GM12872 (cell line): ENCODE measurements around the gene GNG7.

Experiments used
- CTCF ChIP-seq: IDR thresholded peaks from 3 replicates; pipeline ENCODE4 v1.5.1; 2011; ENCODE audit warnings: low read depth, mild to moderate bottlenecking, low read length, moderate library complexity; ENCODE audit not compliant: insufficient read depth

The GNG7 gene

DNA sequence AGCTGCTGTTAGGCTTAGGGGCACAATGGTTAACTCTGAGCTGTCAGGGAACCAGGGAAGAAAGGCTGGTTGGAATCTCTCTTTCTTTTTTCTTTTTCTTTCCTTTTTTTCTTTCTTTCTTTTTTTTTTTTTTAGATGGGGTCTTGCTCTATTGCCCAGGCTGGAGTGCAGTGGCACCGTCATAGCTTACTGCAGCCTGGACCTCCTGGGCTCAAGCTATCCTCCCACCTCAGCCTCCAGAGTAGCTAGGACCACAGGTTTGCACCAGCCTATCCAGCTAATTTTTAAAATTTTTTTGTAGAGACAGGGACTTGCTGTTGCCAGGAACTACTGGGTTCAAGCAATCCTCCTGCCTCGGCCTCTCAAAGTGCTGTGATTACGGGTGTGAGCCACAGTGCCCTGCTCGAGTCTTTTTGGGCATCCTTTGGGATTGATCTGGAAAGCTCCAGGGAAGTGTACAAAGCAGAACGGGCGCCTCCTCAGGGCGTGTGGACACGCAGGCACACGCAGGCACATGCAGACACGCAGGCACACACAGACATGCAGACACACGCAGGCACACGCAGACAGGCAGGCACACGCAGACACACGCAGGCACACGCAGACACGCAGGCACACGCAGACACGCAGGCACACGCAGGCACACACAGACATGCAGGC lies 127.4 kb downstream of the GNG7 start:
- TF ChIP-seq CTCF: no peak

DNA sequence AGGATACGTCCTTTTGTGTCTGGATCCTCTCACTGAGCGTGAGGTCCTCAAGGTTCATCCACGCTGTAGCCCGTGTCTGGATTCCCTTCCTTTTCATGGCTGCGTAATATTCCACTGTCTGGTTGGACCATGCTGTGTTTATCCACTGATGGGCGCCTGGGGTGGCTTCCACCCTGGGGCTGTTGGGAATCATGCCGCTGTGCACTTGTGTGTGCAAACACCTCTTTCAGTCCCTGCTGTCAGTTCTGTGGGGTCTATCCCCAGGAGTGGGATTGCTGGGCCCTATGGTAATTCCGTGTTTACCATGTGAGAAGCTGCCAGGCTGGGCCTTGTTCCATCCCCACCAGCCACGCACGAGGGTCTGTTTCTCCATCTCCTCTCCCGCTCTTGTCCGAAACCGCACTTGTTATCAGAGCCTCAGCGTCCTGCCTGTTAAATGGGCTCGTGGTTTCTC lies 128.0 kb downstream of the GNG7 start:
- TF ChIP-seq CTCF: no peak

DNA sequence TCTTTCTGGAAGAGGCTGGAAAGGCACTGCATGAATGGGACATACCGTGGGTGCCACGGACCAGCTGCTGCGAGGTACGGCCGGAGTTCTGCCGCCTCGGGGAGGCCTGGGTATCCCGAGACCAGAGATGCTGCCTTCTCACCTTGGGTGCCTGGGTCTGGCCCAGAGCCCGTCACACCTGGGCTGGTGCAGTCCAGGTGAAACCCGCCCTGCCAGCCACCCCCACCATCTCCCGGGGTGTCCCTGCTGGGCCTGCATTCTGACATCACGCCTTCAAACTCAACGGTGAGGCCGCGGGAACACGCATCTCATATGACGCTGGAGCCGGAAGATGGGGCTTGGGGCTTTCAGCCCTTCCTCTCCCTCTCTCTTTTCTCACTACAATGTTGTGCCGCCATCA lies 128.6 kb downstream of the GNG7 start:
- no peak for TF ChIP-seq CTCF

DNA sequence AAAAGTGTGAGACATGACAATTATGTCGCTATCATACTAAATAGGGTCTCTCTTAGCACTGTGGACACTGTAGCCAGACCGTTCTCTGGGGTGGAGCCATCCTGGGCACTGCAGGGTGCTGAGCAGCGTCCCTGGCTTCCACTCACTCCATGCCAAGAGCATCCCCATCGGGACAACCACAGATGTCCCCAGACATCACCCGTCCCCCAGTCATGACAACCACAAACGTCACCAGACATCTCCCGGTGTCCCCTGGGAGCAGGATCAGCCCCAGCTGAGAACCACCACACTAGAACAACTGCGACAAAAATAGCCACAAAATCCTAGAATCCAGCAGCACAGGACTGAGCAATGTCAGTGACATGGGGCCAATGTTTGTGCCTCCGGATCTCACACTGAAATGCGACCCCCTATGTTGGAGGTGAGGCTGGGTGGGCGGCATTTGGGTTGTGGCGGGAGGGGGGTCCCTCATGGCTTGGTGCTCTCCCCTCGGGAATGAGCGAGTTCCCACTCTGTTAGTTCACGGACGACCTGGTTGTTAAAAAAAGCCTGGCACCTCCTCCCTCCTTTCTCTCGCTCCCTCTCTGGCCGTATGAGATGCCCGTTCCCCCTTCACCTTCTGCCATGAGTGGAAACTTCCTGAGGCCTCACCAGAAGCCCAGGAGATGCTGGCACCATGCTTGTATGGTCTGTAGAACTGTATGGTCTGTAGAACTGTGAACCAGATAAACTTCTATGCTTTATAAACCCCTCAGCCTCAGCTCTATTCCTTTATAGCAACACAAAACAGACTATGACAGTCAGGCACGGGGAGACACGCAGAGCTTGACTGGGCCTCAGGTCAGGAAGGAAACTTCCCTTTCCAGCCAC lies 132.7 kb downstream of the GNG7 start:
- no peak for TF ChIP-seq CTCF

DNA sequence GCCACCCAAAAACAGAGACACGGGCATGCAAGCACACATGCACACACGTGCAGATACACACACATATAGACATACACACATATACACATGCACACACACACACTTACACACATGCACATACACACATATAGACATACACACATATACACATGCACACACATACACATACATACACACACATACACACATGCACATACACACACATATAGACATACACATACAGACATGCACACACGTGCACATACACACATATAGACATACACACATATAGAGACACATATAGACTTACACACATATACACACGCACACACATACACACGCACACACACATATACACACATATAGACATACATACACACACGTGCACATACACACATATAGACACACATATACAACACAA lies 134.5 kb downstream of the GNG7 start:
- no peak for TF ChIP-seq CTCF

GRCh38 chr19:2567580-2567979 lies 134.9 kb downstream of the GNG7 start:
- no peak for TF ChIP-seq CTCF

- TF ChIP-seq CTCF: 0 out of 3 replicates have a peak, but pooled peaks have one; percentile 21
Observed at GRCh38 chr19:2561895-2562294, 140.6 kb downstream of the GNG7 start.
